DMS153 (cell line): ENCODE data around the gene PDIA5.

Source experiments
- DNase-seq: peaks from one replicate; lab custom pipeline; 2025; lab: John Stamatoyannopoulos, UW

PDIA5 gene

DNA sequence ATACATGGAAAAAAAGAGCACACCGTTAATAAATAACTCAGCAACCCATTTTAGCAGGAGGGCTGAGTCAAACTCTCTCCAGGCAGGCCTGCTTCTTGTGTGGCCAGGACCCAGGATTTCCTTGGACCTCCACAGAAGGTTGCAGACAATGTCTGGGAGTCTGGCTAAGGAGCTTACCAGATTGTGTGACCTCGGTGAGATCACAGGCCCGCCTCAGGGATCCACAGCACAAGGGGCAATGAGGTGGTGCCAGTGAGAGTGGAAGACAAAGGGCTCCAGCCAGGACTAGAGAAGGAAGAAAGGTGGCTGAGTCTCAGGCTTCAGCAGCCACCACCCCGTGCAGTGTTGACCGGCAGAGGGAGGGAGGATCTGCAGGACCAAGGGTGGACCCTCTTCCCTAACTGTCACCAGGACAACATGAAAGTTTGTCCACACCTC is 102.7 kb downstream of the PDIA5 start:
- no peak for DNase-seq

DNA sequence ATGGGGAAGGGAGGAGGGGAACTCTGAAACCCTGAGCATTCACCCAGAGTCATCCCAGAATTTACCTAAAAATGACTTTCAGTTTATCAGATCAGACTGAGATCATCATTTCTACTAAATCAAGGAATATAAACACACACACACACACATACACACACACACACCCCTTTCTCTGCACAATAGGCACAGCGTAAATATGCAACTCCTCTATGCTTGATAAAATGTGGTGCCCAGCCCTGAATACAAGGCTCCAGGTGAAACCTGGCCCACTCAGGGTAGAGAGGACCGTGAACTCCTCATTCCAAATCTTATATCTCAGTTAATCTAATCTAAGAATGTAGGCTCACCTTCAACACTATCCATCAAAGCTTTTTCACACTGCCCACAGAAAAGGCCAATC is 103.1 kb downstream of the PDIA5 start:
- DNase-seq: no peak

DNA sequence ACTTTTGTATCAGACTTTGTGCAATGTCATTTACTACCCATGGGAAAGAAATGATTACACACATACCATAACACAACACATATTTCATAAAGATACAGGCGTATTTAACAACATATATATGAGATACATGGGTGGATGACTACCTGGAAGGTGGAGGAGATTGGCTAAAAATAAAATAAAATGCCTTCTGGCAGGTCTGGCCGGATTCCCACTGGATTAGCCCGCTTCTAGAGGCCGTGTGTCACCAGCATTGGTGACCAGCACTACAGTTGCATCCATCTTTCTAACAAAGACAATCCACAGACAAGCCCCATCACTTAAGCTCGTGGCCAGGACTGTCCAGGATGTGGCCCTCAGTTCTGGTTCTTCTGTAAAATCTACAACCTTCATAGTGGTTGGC is 114.0 kb downstream of the PDIA5 start:
- DNase-seq: no peak

DNA sequence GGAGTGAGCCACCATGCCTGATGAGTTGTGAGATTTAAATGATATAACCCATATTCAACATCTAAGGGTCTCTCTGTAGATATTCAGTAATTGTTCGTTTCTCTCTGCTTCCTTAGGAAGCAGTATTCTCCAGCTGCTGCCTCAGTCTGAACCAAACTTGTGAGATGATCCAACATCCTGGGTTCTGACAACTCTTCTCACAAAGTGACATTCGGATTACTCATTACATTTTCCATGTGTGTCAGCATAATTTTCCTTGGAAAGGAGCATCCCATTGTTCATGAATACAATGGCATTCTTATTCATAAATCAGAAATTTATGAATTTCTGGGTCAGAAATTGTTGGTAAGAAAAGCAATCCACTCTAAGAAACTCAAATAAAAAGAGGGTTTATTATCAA is 119.9 kb downstream of the PDIA5 start:
- DNase-seq: no peak

DNA sequence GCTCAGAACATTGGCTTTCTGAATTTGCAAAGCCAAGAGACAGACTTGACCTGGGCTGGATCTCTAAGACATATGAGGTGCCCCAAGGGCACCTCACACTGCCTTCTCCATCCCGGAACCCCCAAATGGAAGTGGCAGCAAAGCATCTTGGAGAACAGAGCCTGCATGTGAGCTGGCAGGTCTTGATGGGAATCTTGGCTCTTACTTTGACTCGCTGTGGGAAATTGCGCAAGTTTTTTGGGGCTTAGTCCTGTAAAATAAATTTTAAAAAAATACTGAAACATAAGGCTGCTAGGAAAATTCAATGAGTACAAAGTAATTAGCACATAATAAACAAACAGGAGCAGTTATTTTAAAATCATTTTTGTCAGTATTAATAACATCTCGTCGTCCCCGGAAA is 121.2 kb downstream of the PDIA5 start:
- no peak for DNase-seq

DNA sequence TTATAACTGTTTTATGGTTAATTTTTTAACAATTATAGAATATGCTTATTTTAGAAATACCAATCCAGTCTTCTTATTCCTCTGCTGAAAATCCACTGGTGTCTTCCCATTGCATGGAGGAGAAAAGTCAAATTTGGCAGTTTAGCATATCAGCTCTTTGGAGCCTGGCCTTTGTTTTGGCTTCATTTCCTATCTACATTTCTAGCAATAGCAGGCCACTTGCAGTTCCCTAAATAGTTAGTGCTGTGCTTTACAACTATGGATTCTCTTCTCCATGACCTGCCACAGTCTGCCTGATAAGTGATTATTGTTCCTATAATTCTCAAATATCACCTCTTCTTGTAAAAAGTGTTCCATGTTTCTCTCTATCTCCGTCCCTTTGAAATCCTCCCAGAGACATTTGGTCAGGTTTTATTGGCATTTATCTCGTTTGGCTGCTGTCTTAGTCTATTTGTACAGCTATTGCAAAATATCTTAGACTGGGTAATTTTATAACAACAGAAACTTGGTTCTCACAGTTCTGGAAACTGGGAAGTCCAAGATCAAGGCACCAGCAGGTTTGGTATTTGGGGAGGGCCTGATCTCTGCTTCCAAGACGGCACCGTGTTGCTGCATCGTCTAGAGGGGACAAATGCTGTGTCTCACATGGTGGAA is 126.8 kb downstream of the PDIA5 start:
- DNase-seq: no peak

DNA sequence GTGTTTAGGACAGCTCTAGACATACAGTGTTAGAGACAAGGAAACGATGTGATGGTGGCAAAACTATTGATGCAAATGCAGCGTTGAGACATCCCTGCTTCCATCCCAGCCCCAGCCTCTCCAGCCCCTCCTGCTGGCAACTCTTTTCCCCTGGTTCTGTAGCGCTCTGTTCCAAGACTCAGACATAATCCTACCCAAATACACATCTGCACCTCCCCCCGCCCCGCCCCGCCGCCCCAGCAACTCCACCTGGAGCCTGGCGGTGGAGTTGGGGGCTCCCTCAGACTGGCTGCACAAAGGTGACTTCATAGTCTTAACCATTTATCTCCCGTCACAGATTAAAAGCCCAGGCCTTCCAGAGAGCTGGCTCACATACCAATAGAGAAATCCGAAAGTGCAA is 127.7 kb downstream of the PDIA5 start:
- DNase-seq: no peak

- no peak for DNase-seq
These were observed 131.5 kb downstream of the PDIA5 start for GRCh38 chr3:123198372-123198771.

GRCh38 chr3:123201223-123201556 is 134.4 kb downstream of the PDIA5 start:
- no peak for DNase-seq

DNA sequence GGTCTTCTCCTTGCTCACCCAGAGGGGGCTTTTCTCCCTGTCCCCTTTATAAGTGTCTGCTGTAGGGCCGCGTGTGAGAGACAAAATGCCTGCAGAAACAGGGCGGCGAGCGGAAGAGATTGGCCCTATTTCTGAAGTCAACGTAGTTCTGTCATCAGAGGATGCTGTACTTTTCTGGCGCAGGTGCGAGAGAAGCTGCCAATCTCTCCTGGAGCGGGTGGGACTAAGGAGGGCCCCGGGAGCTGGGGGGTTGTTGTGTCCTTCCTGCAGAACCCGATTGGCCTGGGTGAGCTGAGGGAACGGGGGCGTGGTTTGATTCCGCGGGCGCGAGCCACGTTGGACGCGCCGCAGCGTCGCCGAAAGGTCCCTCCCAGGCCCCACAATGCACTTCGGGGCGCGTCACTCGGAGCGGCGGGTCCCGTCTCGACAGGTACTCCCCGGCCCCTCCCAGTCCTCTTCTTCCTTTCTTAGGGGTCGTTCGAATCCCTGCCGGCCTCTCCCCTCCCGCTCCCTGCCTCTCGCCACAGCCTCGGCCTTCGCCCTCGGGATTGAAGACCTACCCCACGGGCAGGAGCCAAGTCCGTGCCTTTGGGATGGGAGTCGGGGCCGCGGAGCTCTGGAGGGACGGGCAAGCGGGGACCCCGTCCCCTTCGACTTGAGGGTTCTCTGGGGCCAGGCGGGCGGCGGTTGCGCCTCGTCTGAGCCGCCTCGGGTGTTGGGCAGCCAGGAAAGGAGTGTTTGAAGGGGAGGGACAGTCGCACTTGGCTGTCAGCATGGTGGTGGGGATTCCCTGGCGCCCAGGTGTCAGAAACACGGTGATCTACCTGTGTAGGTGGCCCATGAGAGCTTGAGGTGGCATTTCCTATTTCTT is 135.0 kb downstream of the PDIA5 start, which contains the start of gene SEC22A:
Gene SEC22A, plus strand, starts transcription at position 387 of the 871 bp plus-strand sequence. CDS start 7,275 bp downstream, outside the sequence.
- DNase-seq: peak; percentile 95

GRCh38 chr3:123202451-123202850 is 135.6 kb downstream of the PDIA5 start:
- DNase-seq: no peak
